Uterus (tissue), 2 donors: ENCODE data around the gene PEAR1.
A peak's percentile ranks its signal among the peaks of the same experiment; 100 is the strongest.

Experiments used
- CTCF ChIP-seq, 4 experiments: fragments of 200-600 bp in 2 of 4; fragments of 450-650 bp in 2 of 4; sonication (generic) in 2 of 4; IDR thresholded peaks; one replicate each; pipeline ENCODE4 v1.5.1; 2016 to 2019; ENCODE audit warnings: antibody characterized with exemption in 4 of 4, mild to moderate bottlenecking in 2 of 4, moderate library complexity in 1 of 4
- POLR2A ChIP-seq, 2 donors: fragments of 450-650 bp; IDR thresholded peaks; one replicate each; pipeline ENCODE4 v1.6.1; 2016; ENCODE audit warnings: antibody characterized with exemption in 2 of 2, mild to moderate bottlenecking in 1 of 2, moderate library complexity in 1 of 2

GRCh38 chr1:156910309-156910782 is 16.8 kb downstream of the PEAR1 start:
- no peak for TF ChIP-seq POLR2A (IDR thresholded peaks at IDR 0.05)
- peak; percentile 31 to 65 (median 36) for TF ChIP-seq CTCF (IDR thresholded peaks at IDR 0.05)
